Activated T-cell treated with anti-CD3 and anti-CD28 coated beads, Interleukin-2, amount 50 U/mL, for 4 hours (primary cell): ENCODE data around the gene KATNAL2. TPM values are rescaled to one million over a fixed set of nuclear protein-coding genes. Genes with fewer than 3 reads are reported as not detected.
"Not testable (repeated sequence)": the region's sequence is repeated elsewhere in the genome, so short reads cannot be mapped to it uniquely, and the experiment has no call there.

Experiments
- ATAC-seq, 2 donors: fragments of 200-7000 bp; cut with Tn5 transposase; one replicate each; pipeline ENCODE4 v1.10.0; 2021
- DNase-seq: peaks from one replicate; pipeline ENCODE4 v3.0.0-alpha.2; 2020
- H3K27me3 Mint-ChIP-seq: one replicate; pipeline ENCODE4 v1.8.0; 2021; ENCODE audit warnings: low read depth, mixed read lengths
- H3K36me3 Mint-ChIP-seq: one replicate; pipeline ENCODE4 v1.8.0; 2022; ENCODE audit warnings: mixed read lengths; ENCODE audit not compliant: insufficient read depth
- H3K4me1 Mint-ChIP-seq: one replicate; pipeline ENCODE4 v1.8.0; 2021; ENCODE audit warnings: low read depth, mixed read lengths
- H3K4me3 Mint-ChIP-seq: one replicate; pipeline ENCODE4 v1.8.0; 2021; ENCODE audit warnings: mild to moderate bottlenecking, moderate library complexity, mixed read lengths
- H3K9me3 Mint-ChIP-seq: one replicate; pipeline ENCODE4 v1.8.0; 2021; ENCODE audit warnings: mixed read lengths
- total RNA-seq, 3 donors: library from RNA; stranded (reverse); gene quantifications; one replicate each; pipeline ENCODE4 v1.2.1, GENCODE V29; 2021

Gene KATNAL2
- total RNA-seq, 3 donors from 2014 or later, result 0.54 to 1.0 (median 0.61) TPM

- not testable (repeated sequence) for H3K27me3 Mint-ChIP-seq, H3K36me3 Mint-ChIP-seq, H3K4me3 Mint-ChIP-seq, ATAC-seq, H3K4me1 Mint-ChIP-seq, DNase-seq, H3K9me3 Mint-ChIP-seq
These were observed 47.3 kb downstream of the KATNAL2 start for GRCh38 chr18:46964579-46965293.

GRCh38 chr18:46966266-46966665, 48.9 kb downstream of the KATNAL2 start:
- H3K4me1 Mint-ChIP-seq, H3K36me3 Mint-ChIP-seq, H3K9me3 Mint-ChIP-seq, DNase-seq, H3K27me3 Mint-ChIP-seq, ATAC-seq, H3K4me3 Mint-ChIP-seq: not testable (repeated sequence)

- not testable (repeated sequence) for H3K27me3 Mint-ChIP-seq, H3K9me3 Mint-ChIP-seq, ATAC-seq, H3K4me3 Mint-ChIP-seq, H3K36me3 Mint-ChIP-seq, H3K4me1 Mint-ChIP-seq, DNase-seq
These were observed 52.1 kb downstream of the KATNAL2 start for GRCh38 chr18:46969551-46969950.

- H3K36me3 Mint-ChIP-seq, H3K27me3 Mint-ChIP-seq, ATAC-seq, H3K4me1 Mint-ChIP-seq, H3K4me3 Mint-ChIP-seq, DNase-seq, H3K9me3 Mint-ChIP-seq: not testable (repeated sequence)
These were observed 102.5 kb downstream of the KATNAL2 start for GRCh38 chr18:47019870-47020269.

- not testable (repeated sequence) for H3K9me3 Mint-ChIP-seq, H3K27me3 Mint-ChIP-seq, ATAC-seq
These were observed 103.4 kb downstream of the KATNAL2 start for GRCh38 chr18:47020757-47021156.

GRCh38 chr18:47022821-47023220, 105.4 kb downstream of the KATNAL2 start:
- H3K27me3 Mint-ChIP-seq, H3K4me3 Mint-ChIP-seq, H3K36me3 Mint-ChIP-seq, ATAC-seq, DNase-seq, H3K9me3 Mint-ChIP-seq, H3K4me1 Mint-ChIP-seq: not testable (repeated sequence)

More at GRCh38 chr18:47020757-47021156, 103.4 kb downstream of the KATNAL2 start:
- not testable (repeated sequence) for H3K36me3 Mint-ChIP-seq, H3K4me1 Mint-ChIP-seq, H3K4me3 Mint-ChIP-seq, DNase-seq

GRCh38 chr18:47023769-47024465, 106.5 kb downstream of the KATNAL2 start:
- H3K4me1 Mint-ChIP-seq, ATAC-seq, H3K9me3 Mint-ChIP-seq, H3K27me3 Mint-ChIP-seq, H3K4me3 Mint-ChIP-seq, H3K36me3 Mint-ChIP-seq, DNase-seq: not testable (repeated sequence)

- H3K4me3 Mint-ChIP-seq, H3K9me3 Mint-ChIP-seq, DNase-seq, H3K4me1 Mint-ChIP-seq, H3K27me3 Mint-ChIP-seq, ATAC-seq, H3K36me3 Mint-ChIP-seq: not testable (repeated sequence)
These were observed 108.3 kb downstream of the KATNAL2 start for GRCh38 chr18:47025557-47026174.

- H3K9me3 Mint-ChIP-seq, DNase-seq, H3K36me3 Mint-ChIP-seq, H3K4me3 Mint-ChIP-seq, ATAC-seq, H3K27me3 Mint-ChIP-seq, H3K4me1 Mint-ChIP-seq: not testable (repeated sequence)
These were observed 111.3 kb downstream of the KATNAL2 start for GRCh38 chr18:47028738-47029137.

GRCh38 chr18:47029684-47030353, 112.4 kb downstream of the KATNAL2 start:
- ATAC-seq, result peak in 1 of 2 donors; percentile 18
- H3K4me3 Mint-ChIP-seq, H3K36me3 Mint-ChIP-seq, H3K27me3 Mint-ChIP-seq, DNase-seq, H3K4me1 Mint-ChIP-seq: not testable (repeated sequence)
- H3K9me3 Mint-ChIP-seq, result peaks cover 12% of the 10 kb centered on the region

GRCh38 chr18:47030887-47031286, 113.5 kb downstream of the KATNAL2 start:
- not testable (repeated sequence) for ATAC-seq, H3K4me1 Mint-ChIP-seq, H3K4me3 Mint-ChIP-seq, DNase-seq, H3K27me3 Mint-ChIP-seq, H3K36me3 Mint-ChIP-seq
- H3K9me3 Mint-ChIP-seq, result peaks cover 12% of the 10 kb centered on the region

GRCh38 chr18:47032945-47033344, 115.5 kb downstream of the KATNAL2 start:
- no peaks in the 10 kb centered on the region for H3K4me1 Mint-ChIP-seq
- H3K27me3 Mint-ChIP-seq, result peaks cover 2% of the 10 kb centered on the region
- H3K36me3 Mint-ChIP-seq, result peaks cover 3% of the 10 kb centered on the region
- DNase-seq (no peak), ATAC-seq (no peak)
- peaks cover 16% of the 10 kb centered on the region for H3K9me3 Mint-ChIP-seq
- H3K4me3 Mint-ChIP-seq, result no peak overlapping the region

GRCh38 chr18:47034591-47034990, 117.2 kb downstream of the KATNAL2 start:
- H3K9me3 Mint-ChIP-seq, result peaks cover 16% of the 10 kb centered on the region
- not testable (repeated sequence) for H3K36me3 Mint-ChIP-seq, H3K4me3 Mint-ChIP-seq, ATAC-seq, H3K4me1 Mint-ChIP-seq, H3K27me3 Mint-ChIP-seq, DNase-seq

- Mint-ChIP-seq H3K36me3 (peaks cover 3% of the 10 kb centered on the region), H3K4me3 (no peak within 1 kb of the TSS), H3K9me3 (peaks cover 16% of the 10 kb centered on the region), H3K4me1 (no peaks in the 10 kb centered on the region), H3K27me3 (peaks cover 10% of the 10 kb centered on the region)
- ATAC-seq, result no peak
- DNase-seq, result no peak
These were observed 117.8 kb downstream of the KATNAL2 start, which contains the start of gene ELOA2 for GRCh38 chr18:47035156-47035671. ELOA2 (minus strand) TSS chr18:47035621; CDS start chr18:47035264, 357 bp downstream.
